Activated CD4-positive, alpha-beta T cell treated with anti-CD3 and anti-CD28 coated beads for 36 hours (primary cell): ENCODE data around the gene ZDHHC16. TPM values are rescaled to one million over a fixed set of nuclear protein-coding genes. Genes with fewer than 3 reads are reported as not detected.

Experiments used
- ATAC-seq: fragments of 200-7000 bp; cut with Tn5 transposase; one replicate; pipeline ENCODE4 v1.10.0; 2021; ENCODE audit warnings: mild to moderate bottlenecking, moderate library complexity
- CTCF ChIA-PET: fragments of 350-600 bp; sonication (Branson Sonifier 250); formaldehyde crosslinking; loops from one replicate; lab custom pipeline; 2021; ENCODE audit warnings: antibody characterized with exemption; lab: Charles Lee
- POLR2A ChIA-PET: fragments of 350-600 bp; sonication (Branson Sonifier 250); formaldehyde crosslinking; loops from one replicate; lab custom pipeline; 2021; ENCODE audit warnings: antibody characterized with exemption, inconsistent platforms; lab: Charles Lee
- DNase-seq: peaks from one replicate; pipeline ENCODE4 v3.0.0-alpha.2; 2020
- H3K27ac Mint-ChIP-seq: one replicate; pipeline ENCODE4 v1.8.0; 2021; ENCODE audit warnings: mixed read lengths
- H3K27me3 Mint-ChIP-seq: one replicate; pipeline ENCODE4 v1.8.0; 2021; ENCODE audit warnings: mixed read lengths
- H3K36me3 Mint-ChIP-seq: one replicate; pipeline ENCODE4 v1.8.0; 2021; ENCODE audit warnings: low read depth, mixed read lengths
- H3K4me1 Mint-ChIP-seq: one replicate; pipeline ENCODE4 v1.8.0; 2021; ENCODE audit warnings: mixed read lengths
- H3K4me3 Mint-ChIP-seq: one replicate; pipeline ENCODE4 v1.8.0; 2021; ENCODE audit warnings: mild to moderate bottlenecking, moderate library complexity, mixed read lengths
- H3K9me3 Mint-ChIP-seq: one replicate; pipeline ENCODE4 v1.8.0; 2021; ENCODE audit warnings: low read depth, mixed read lengths
- intact Hi-C, 2 experiments: fragments of 100-400 bp; cut with DNase I in 1 of 2; cut with micrococcal nuclease in 1 of 2; formaldehyde crosslinking; loops; one replicate each; pipeline versions ENCODE4 v1.14.2 to v1.15.1; 2022 to 2024; cut with DNase I, micrococcal nuclease
- total RNA-seq, 2 experiments: library from RNA; stranded (reverse); gene quantifications; one replicate each; pipeline ENCODE4 v1.2.3, GENCODE V29; 2021

Gene ZDHHC16
- total RNA-seq, 2 experiments from 2014 or later: 34.6 to 42.8 TPM

GRCh38 chr10:97428572-97428981 lies 17.4 kb upstream of the ZDHHC16 start:
- ChIA-PET POLR2A (interaction anchor here (1.3 to 2.0 kb wide), 4 partner anchors 14 to 27 kb away, joined by 5 to 23 read pairs (median 14); partner anchors contain the start of gene RRP12), CTCF (interaction anchor here (0.6 to 4.2 kb wide), 9 partner anchors 10 to 28 kb away, joined by 3 to 34 read pairs (median 7); partner anchors contain the start of gene RRP12)
- H3K27ac Mint-ChIP-seq: peak overlapping the region; percentile 95
- ATAC-seq (no peak), DNase-seq (peak; percentile 53)
- peaks cover 70% of the 10 kb centered on the region for H3K36me3 Mint-ChIP-seq
- H3K9me3 Mint-ChIP-seq: no peaks in the 10 kb centered on the region
- intact Hi-C loops: loop anchor here (1.0 to 10.0 kb wide), 4 partner anchors 16 to 706 kb away; partner anchors contain the start of genes LCOR (in 1 of the 2) and R3HCC1L (in 1 of the 2)
- H3K4me1 Mint-ChIP-seq: peaks cover 35% of the 10 kb centered on the region
- H3K4me3 Mint-ChIP-seq: peak overlapping the region; percentile 96
- H3K27me3 Mint-ChIP-seq: no peaks in the 10 kb centered on the region

GRCh38 chr10:97434055-97434454 lies 11.9 kb upstream of the ZDHHC16 start:
- ChIA-PET POLR2A (interaction anchor here (0.8 to 2.1 kb wide), 3 partner anchors 16 to 33 kb away, joined by 3 to 9 read pairs (median 4); partner anchors contain the start of gene RRP12), CTCF (interaction anchor here (0.9 to 2.9 kb wide), 2 partner anchors 10 to 21 kb away, joined by 3 to 15 read pairs; no protein-coding TSS in a partner anchor)
- H3K4me1 Mint-ChIP-seq: peaks cover 16% of the 10 kb centered on the region

GRCh38 chr10:97434557-97434956 lies 11.4 kb upstream of the ZDHHC16 start:
- no peaks in the 10 kb centered on the region for H3K27me3 Mint-ChIP-seq
- peak overlapping the region; percentile 56 for H3K27ac Mint-ChIP-seq
- POLR2A ChIA-PET: interaction anchor here (0.8 to 2.1 kb wide), 4 partner anchors 10 to 34 kb away, joined by 3 to 9 read pairs (median 4); partner anchors contain the start of gene RRP12

More at GRCh38 chr10:97434055-97434454, 11.9 kb upstream of the ZDHHC16 start:
- Mint-ChIP-seq H3K27ac (peak overlapping the region; percentile 56), H3K9me3 (no peaks in the 10 kb centered on the region), H3K27me3 (no peaks in the 10 kb centered on the region), H3K4me3 (no peak overlapping the region), H3K36me3 (peaks cover 53% of the 10 kb centered on the region)
- intact Hi-C loops: no loop called here
- ATAC-seq: peak; percentile 45
- DNase-seq: no peak

GRCh38 chr10:97435211-97435610 lies 10.8 kb upstream of the ZDHHC16 start:
- intact Hi-C loops: no loop called here
- DNase-seq: no peak
- no peaks in the 10 kb centered on the region for H3K27me3 Mint-ChIP-seq
- peaks cover 8% of the 10 kb centered on the region for H3K4me1 Mint-ChIP-seq
- ChIA-PET POLR2A (interaction anchor here (1.0 to 2.1 kb wide), 3 partner anchors 9 to 34 kb away, joined by 4 to 9 read pairs (median 4); partner anchors contain the start of gene RRP12), CTCF (interaction anchor here (0.7 to 2.9 kb wide), 4 partner anchors 9 to 376 kb away, joined by 4 to 15 read pairs (median 4); no protein-coding TSS in a partner anchor)
- no peaks in the 10 kb centered on the region for H3K9me3 Mint-ChIP-seq
- H3K4me3 Mint-ChIP-seq: no peak overlapping the region
- H3K36me3 Mint-ChIP-seq: peaks cover 50% of the 10 kb centered on the region
- ATAC-seq: no peak
- H3K27ac Mint-ChIP-seq: no peak overlapping the region

More at GRCh38 chr10:97434557-97434956, 11.4 kb upstream of the ZDHHC16 start:
- CTCF ChIA-PET: interaction anchor here (0.9 to 2.9 kb wide), 3 partner anchors 9 to 47 kb away, joined by 3 to 15 read pairs (median 4); no protein-coding TSS in a partner anchor
- H3K4me3 Mint-ChIP-seq: no peak overlapping the region
- DNase-seq: no peak
- peak; percentile 63 for ATAC-seq
- H3K9me3 Mint-ChIP-seq: no peaks in the 10 kb centered on the region
- intact Hi-C loops: no loop called here
- H3K4me1 Mint-ChIP-seq: peaks cover 11% of the 10 kb centered on the region
- H3K36me3 Mint-ChIP-seq: peaks cover 51% of the 10 kb centered on the region

GRCh38 chr10:97442277-97442676 lies 3.7 kb upstream of the ZDHHC16 start:
- H3K27ac Mint-ChIP-seq: no peak overlapping the region
- no peak for ATAC-seq
- CTCF ChIA-PET: interaction anchor here (0.6 to 3.6 kb wide), 3 partner anchors 23 to 557 kb away, joined by 3 to 61 read pairs (median 3); partner anchors contain the start of gene RRP12

GRCh38 chr10:97444212-97444611 lies 1.8 kb upstream of the ZDHHC16 start:
- Mint-ChIP-seq H3K27me3 (no peaks in the 10 kb centered on the region), H3K36me3 (peaks cover 26% of the 10 kb centered on the region), H3K27ac (peak overlapping the region; percentile 90), H3K4me1 (peaks cover 50% of the 10 kb centered on the region), H3K4me3 (peak overlapping the region; percentile 86), H3K9me3 (no peaks in the 10 kb centered on the region)
- DNase-seq: peak; percentile 36
- intact Hi-C loops: loop anchor here (1.0 kb wide), 1 partner anchor 16 kb away; no protein-coding TSS in a partner anchor
- peak; percentile 48 for ATAC-seq
- POLR2A ChIA-PET: interaction anchor here (0.6 to 2.9 kb wide), 8 partner anchors 9 to 108 kb away, joined by 3 to 19 read pairs (median 5); partner anchors contain the start of gene RRP12
- CTCF ChIA-PET: interaction anchor here (0.6 to 3.6 kb wide), 9 partner anchors 10 to 39 kb away, joined by 3 to 61 read pairs (median 6); partner anchors contain the start of gene RRP12

More at GRCh38 chr10:97442277-97442676, 3.7 kb upstream of the ZDHHC16 start:
- no peaks in the 10 kb centered on the region for H3K9me3 Mint-ChIP-seq
- peaks cover 34% of the 10 kb centered on the region for H3K36me3 Mint-ChIP-seq
- intact Hi-C loops: no loop called here
- H3K27me3 Mint-ChIP-seq: no peaks in the 10 kb centered on the region
- no peak for DNase-seq
- POLR2A ChIA-PET: interaction anchor here (0.6 to 0.7 kb wide), 2 partner anchors 11 to 41 kb away, joined by 3 to 9 read pairs; partner anchors contain the start of gene RRP12
- H3K4me3 Mint-ChIP-seq: no peak overlapping the region
- H3K4me1 Mint-ChIP-seq: peaks cover 32% of the 10 kb centered on the region

GRCh38 chr10:97445357-97445721 lies 636 bp upstream of the ZDHHC16 start:
- ATAC-seq (peak; percentile 0), DNase-seq (no peak)
- intact Hi-C loops: loop anchor here in 1 of 2 experiments (1.0 kb wide), 1 partner anchor 38 kb away; no protein-coding TSS in a partner anchor
- ChIA-PET CTCF (interaction anchor here (0.7 to 3.6 kb wide), 7 partner anchors 18 to 40 kb away, joined by 3 to 61 read pairs (median 5); partner anchors contain the start of gene RRP12), POLR2A (interaction anchor here (0.5 to 2.9 kb wide), 5 partner anchors 17 to 65 kb away, joined by 3 to 19 read pairs (median 5); no protein-coding TSS in a partner anchor)
- Mint-ChIP-seq H3K4me3 (peak overlapping the region; percentile 86), H3K27ac (peak overlapping the region; percentile 90), H3K9me3 (no peaks in the 10 kb centered on the region), H3K4me1 (peaks cover 50% of the 10 kb centered on the region), H3K27me3 (no peaks in the 10 kb centered on the region), H3K36me3 (peaks cover 25% of the 10 kb centered on the region)

GRCh38 chr10:97450828-97451227 lies 4.9 kb downstream of the ZDHHC16 start:
- POLR2A ChIA-PET: interaction anchor here (0.6 kb wide), 1 partner anchor 17 kb away, joined by 3 read pairs; no protein-coding TSS in a partner anchor
- intact Hi-C loops: no loop called here
- H3K4me3 Mint-ChIP-seq: no peak overlapping the region
- H3K9me3 Mint-ChIP-seq: no peaks in the 10 kb centered on the region
- H3K27me3 Mint-ChIP-seq: no peaks in the 10 kb centered on the region
- H3K4me1 Mint-ChIP-seq: peaks cover 64% of the 10 kb centered on the region
- DNase-seq: no peak
- H3K36me3 Mint-ChIP-seq: peaks cover 43% of the 10 kb centered on the region
- CTCF ChIA-PET: interaction anchor here (0.9 kb wide), 1 partner anchor 50 kb away, joined by 4 read pairs; no protein-coding TSS in a partner anchor
- ATAC-seq: no peak
- H3K27ac Mint-ChIP-seq: peak overlapping the region; percentile 15

GRCh38 chr10:97451605-97452004 lies 5.6 kb downstream of the ZDHHC16 start:
- intact Hi-C loops: no loop called here
- no peaks in the 10 kb centered on the region for H3K9me3 Mint-ChIP-seq
- ATAC-seq: no peak
- H3K27me3 Mint-ChIP-seq: no peaks in the 10 kb centered on the region
- peak overlapping the region; percentile 29 for H3K27ac Mint-ChIP-seq
- ChIA-PET POLR2A (no interaction called here), CTCF (interaction anchor here (1.4 kb wide), 1 partner anchor 15 kb away, joined by 5 read pairs; no protein-coding TSS in a partner anchor)
- H3K4me3 Mint-ChIP-seq: no peak overlapping the region
- H3K4me1 Mint-ChIP-seq: peaks cover 60% of the 10 kb centered on the region
- peaks cover 42% of the 10 kb centered on the region for H3K36me3 Mint-ChIP-seq
- DNase-seq: no peak

- Mint-ChIP-seq H3K4me3 (no peak overlapping the region), H3K27me3 (no peaks in the 10 kb centered on the region), H3K27ac (no peak overlapping the region), H3K4me1 (peaks cover 56% of the 10 kb centered on the region), H3K9me3 (no peaks in the 10 kb centered on the region), H3K36me3 (peaks cover 50% of the 10 kb centered on the region)
- ChIA-PET POLR2A (no interaction called here), CTCF (interaction anchor here (0.6 to 1.4 kb wide), 5 partner anchors 14 to 380 kb away, joined by 3 to 5 read pairs (median 4); no protein-coding TSS in a partner anchor)
- ATAC-seq (no peak), DNase-seq (no peak)
- intact Hi-C loops: no loop called here
These were observed 6.4 kb downstream of the ZDHHC16 start for GRCh38 chr10:97452352-97452751.
